Umbilical cord (tissue), 2 donors: ENCODE measurements around the gene ABCC5. TPM values are rescaled to one million over a fixed set of nuclear protein-coding genes. Genes with fewer than 3 reads are reported as not detected.

Source experiments
- DNase-seq: peaks from one replicate; pipeline ENCODE4 v3.0.0-alpha.2; 2015; ENCODE audit warnings: low spot score
- total RNA-seq: library from RNA; depleted of rRNA; stranded (reverse); fragments of >200 nt; gene quantifications from one replicate; pipeline ENCODE4 v1.2.3, GENCODE V29; 2014; ENCODE audit warnings: low replicate concordance; ENCODE audit not compliant: insufficient read depth

ABCC5 gene
- total RNA-seq, 1 donor from 2014 or later = 19.7 TPM

GRCh38 chr3:183975981-183976662 lies 41.6 kb downstream of the ABCC5 start:
- no peak for DNase-seq

GRCh38 chr3:183968666-183969245 lies 48.9 kb downstream of the ABCC5 start:
- no peak for DNase-seq

- peak; percentile 20 for DNase-seq
Measured at GRCh38 chr3:183967693-183968092, 50.0 kb downstream of the ABCC5 start.

- DNase-seq = peak; percentile 11
Measured at GRCh38 chr3:183966361-183966791, 51.3 kb downstream of the ABCC5 start.

- DNase-seq = no peak
Measured at GRCh38 chr3:183962807-183963206, 54.9 kb downstream of the ABCC5 start.

- DNase-seq = no peak
Measured at GRCh38 chr3:183959214-183959613, 58.5 kb downstream of the ABCC5 start.

- DNase-seq = no peak
Measured at GRCh38 chr3:183958775-183959174, 58.9 kb downstream of the ABCC5 start.

GRCh38 chr3:183958226-183958625 lies 59.5 kb downstream of the ABCC5 start:
- no peak for DNase-seq

GRCh38 chr3:183954875-183955274 lies 62.8 kb downstream of the ABCC5 start:
- no peak for DNase-seq

GRCh38 chr3:183953471-183954070 lies 64.1 kb downstream of the ABCC5 start:
- DNase-seq = no peak

GRCh38 chr3:183951459-183951858 lies 66.2 kb downstream of the ABCC5 start:
- DNase-seq = no peak

GRCh38 chr3:183949690-183950089 lies 68.0 kb downstream of the ABCC5 start:
- no peak for DNase-seq

- DNase-seq = no peak
Measured at GRCh38 chr3:183946037-183946436, 71.6 kb downstream of the ABCC5 start.

GRCh38 chr3:183944775-183945174 lies 72.9 kb downstream of the ABCC5 start:
- no peak for DNase-seq

GRCh38 chr3:183943739-183944138 lies 73.9 kb downstream of the ABCC5 start:
- no peak for DNase-seq

GRCh38 chr3:183941216-183941615 lies 76.5 kb downstream of the ABCC5 start:
- DNase-seq = no peak

GRCh38 chr3:183937601-183938286 lies 79.9 kb downstream of the ABCC5 start:
- no peak for DNase-seq

GRCh38 chr3:183933160-183933559 lies 84.5 kb downstream of the ABCC5 start:
- DNase-seq = no peak

GRCh38 chr3:183931881-183932280 lies 85.8 kb downstream of the ABCC5 start:
- DNase-seq = no peak

- DNase-seq = no peak
Measured at GRCh38 chr3:183930086-183930485, 87.6 kb downstream of the ABCC5 start.

GRCh38 chr3:183927059-183927458 lies 90.6 kb downstream of the ABCC5 start:
- DNase-seq = no peak

GRCh38 chr3:183924956-183925355 lies 92.7 kb downstream of the ABCC5 start:
- DNase-seq = no peak

GRCh38 chr3:183924543-183924942 lies 93.1 kb downstream of the ABCC5 start:
- DNase-seq = no peak
